GM23338 (cell line): ENCODE measurements around the gene CROCC2. TPM values are rescaled to one million over a fixed set of nuclear protein-coding genes. Genes with fewer than 3 reads are reported as not detected.

Source experiments
- ATAC-seq: fragments of 200-7000 bp; cut with Tn5 transposase; 3 replicates; pipeline ENCODE4 v1.9.1; 2020
- DNase-seq: peaks from one replicate; pipeline ENCODE4 v3.0.0-alpha.2; 2015; ENCODE audit warnings: low spot score
- H2AFZ ChIP-seq: fragments of 200-600 bp; sonication (generic); 2 replicates; pipeline ENCODE4 v1.8.0; 2016; ENCODE audit warnings: antibody characterized with exemption, mild to moderate bottlenecking, moderate library complexity
- H3F3A ChIP-seq: fragments of 200-600 bp; sonication (generic); replicated peaks from 2 replicates; pipeline ENCODE4 v1.8.0; 2017; ENCODE audit warnings: antibody characterized with exemption, mixed run types, low read depth
- H3K27ac ChIP-seq: fragments of 200-600 bp; sonication (generic); 2 replicates; pipeline ENCODE4 v1.6.1; 2016; ENCODE audit warnings: low read depth
- H3K27me3 ChIP-seq: fragments of 200-600 bp; sonication (generic); 2 replicates; pipeline ENCODE4 v1.8.0; 2016; ENCODE audit warnings: mild to moderate bottlenecking, mixed run types, moderate library complexity; ENCODE audit not compliant: insufficient read depth
- H3K36me3 ChIP-seq: fragments of 200-600 bp; sonication (generic); 2 replicates; pipeline ENCODE4 v1.8.0; 2016; ENCODE audit warnings: mild to moderate bottlenecking; ENCODE audit not compliant: insufficient read depth
- H3K4me1 ChIP-seq: fragments of 200-600 bp; sonication (generic); 2 replicates; pipeline ENCODE4 v1.8.0; 2016; ENCODE audit warnings: mild to moderate bottlenecking, moderate library complexity; ENCODE audit not compliant: insufficient read depth
- H3K4me2 ChIP-seq: fragments of 200-600 bp; sonication (generic); 2 replicates; pipeline ENCODE4 v1.7.1; 2017; ENCODE audit warnings: mixed run types
- H3K4me3 ChIP-seq: fragments of 200-600 bp; sonication (generic); 2 replicates; pipeline ENCODE4 v1.6.1; 2016; ENCODE audit warnings: mixed run types
- H3K79me2 ChIP-seq: fragments of 200-600 bp; sonication (generic); replicated peaks from 2 replicates; pipeline ENCODE4 v1.8.0; 2017; ENCODE audit warnings: mild to moderate bottlenecking; ENCODE audit not compliant: insufficient read depth
- H3K9me2 ChIP-seq: fragments of 200-600 bp; sonication (generic); 2 replicates; pipeline ENCODE4 v1.8.0; 2017; ENCODE audit not compliant: insufficient read depth
- H4K20me1 ChIP-seq: fragments of 200-600 bp; sonication (generic); replicated peaks from 2 replicates; pipeline ENCODE4 v1.8.0; 2017; ENCODE audit warnings: mild to moderate bottlenecking; ENCODE audit not compliant: insufficient read depth
- H3K27ac Mint-ChIP-seq: 2 replicates; pipeline ENCODE4 v1.8.0; 2020; ENCODE audit warnings: inconsistent platforms, mild to moderate bottlenecking, moderate library complexity, mixed read lengths
- H3K27me3 Mint-ChIP-seq: 3 replicates; pipeline ENCODE4 v1.8.0; 2022; ENCODE audit warnings: low read depth, mild to moderate bottlenecking, moderate library complexity, mixed read lengths, inconsistent platforms; ENCODE audit not compliant: insufficient read depth, poor library complexity
- H3K36me3 Mint-ChIP-seq: 3 replicates; pipeline ENCODE4 v1.8.0; 2021; ENCODE audit warnings: low read depth, mild to moderate bottlenecking, inconsistent platforms, moderate library complexity, mixed read lengths
- H3K4me1 Mint-ChIP-seq: 3 replicates; pipeline ENCODE4 v1.8.0; 2020; ENCODE audit warnings: mild to moderate bottlenecking, inconsistent platforms, mixed read lengths
- H3K4me3 Mint-ChIP-seq: 3 replicates; pipeline ENCODE4 v1.8.0; 2021; ENCODE audit warnings: moderate library complexity, mild to moderate bottlenecking, inconsistent platforms, mixed read lengths
- H3K9me3 Mint-ChIP-seq: 3 replicates; pipeline ENCODE4 v1.8.0; 2020; ENCODE audit warnings: moderate library complexity, mild to moderate bottlenecking, inconsistent platforms, mixed read lengths
- CREB1 ChIP-seq: fragments of 250-450 bp; sonication (Bioruptor Pico); IDR thresholded peaks from 2 replicates; pipeline ENCODE4 v1.5.0; 2020; ENCODE audit warnings: low read depth, mild to moderate bottlenecking, moderate library complexity
- CTCF ChIP-seq, 2 experiments: fragments of 200-600 bp in 1 of 2; sonication (generic) in 1 of 2; conservative IDR thresholded peaks; 2 replicates each; pipeline versions ENCODE4 v1.5.1 to v1.6.1; 2016 to 2017; ENCODE audit warnings: antibody characterized with exemption in 2 of 2, low read depth in 2 of 2, mild to moderate bottlenecking in 2 of 2, moderate library complexity in 1 of 2
- ETS1 ChIP-seq: IDR thresholded peaks from 2 replicates; pipeline ENCODE4 v1.6.1; 2016; ENCODE audit warnings: antibody characterized with exemption
- EZH2phosphoT487 ChIP-seq: fragments of 200-600 bp; sonication (generic); IDR thresholded peaks from one replicate; pipeline ENCODE4 v1.8.1; 2018; ENCODE audit warnings: antibody characterized with exemption; ENCODE audit not compliant: unreplicated experiment
- JUNB ChIP-seq: IDR thresholded peaks from one replicate; pipeline ENCODE4 v1.6.1; 2016; ENCODE audit warnings: antibody characterized with exemption; ENCODE audit not compliant: unreplicated experiment
- NANOG ChIP-seq: IDR thresholded peaks from 2 replicates; pipeline ENCODE4 v1.6.1; 2016; ENCODE audit warnings: antibody characterized with exemption, borderline replicate concordance
- POLR2AphosphoS5 ChIP-seq: IDR thresholded peaks from 2 replicates; pipeline ENCODE4 v1.6.1; 2016; ENCODE audit warnings: antibody characterized with exemption, low read depth
- REST ChIP-seq: IDR thresholded peaks from one replicate; pipeline ENCODE4 v1.6.1; 2018; ENCODE audit warnings: antibody characterized with exemption; ENCODE audit not compliant: unreplicated experiment
- STAT1 ChIP-seq: IDR thresholded peaks from one replicate; pipeline ENCODE4 v1.6.1; 2016; ENCODE audit warnings: antibody characterized with exemption; ENCODE audit not compliant: unreplicated experiment
- ZNF114 ChIP-seq: fragments of 250-450 bp; sonication (Bioruptor Pico); IDR thresholded peaks from 2 replicates; pipeline ENCODE4 v1.5.0; 2020; ENCODE audit warnings: mild to moderate bottlenecking, moderate library complexity
- ZNF331 ChIP-seq: fragments of 250-450 bp; sonication (Bioruptor Pico); IDR thresholded peaks from 2 replicates; pipeline ENCODE4 v1.5.0; 2020; ENCODE audit warnings: low read depth, mild to moderate bottlenecking, moderate library complexity
- ZNF462 ChIP-seq: fragments of 250-450 bp; sonication (Bioruptor Pico); IDR thresholded peaks from 2 replicates; pipeline ENCODE4 v1.5.0; 2020; ENCODE audit warnings: mild to moderate bottlenecking, moderate library complexity
- polyA plus RNA-seq: library from polyadenylated mRNA; unstranded; fragments of >200 nt; fragmentation: Nextera tagmentation; extraction: Ambion mirVana; gene quantifications from 2 replicates; pipeline ENCODE4 v1.2.1, GENCODE V29; 2016
- total RNA-seq: library from RNA; depleted of rRNA; stranded (reverse); fragments of >200 nt; shearing (Covaris generic); gene quantifications from 2 replicates; pipeline ENCODE4 v1.2.3, GENCODE V29; 2014

Gene CROCC2
- total and polyA plus RNA-seq, 2 experiments from 2014 or later: not detected

- no peak for TF ChIP-seq REST
- TF ChIP-seq CTCF (conservative IDR thresholded peaks at IDR 0.05; ENCODE audit: low read depth in 2 of 2): no peak
- TF ChIP-seq ZNF331: no peak
Observed at GRCh38 chr2:241003369-241003768, 97.2 kb downstream of the CROCC2 start (continued).

GRCh38 chr2:241003830-241004564, 97.9 kb downstream of the CROCC2 start:
- H3K27ac ChIP-seq: no peak overlapping the region
- H3K4me3 ChIP-seq: no peak overlapping the region
- no peak overlapping the region for H2AFZ ChIP-seq
- no peaks in the 10 kb centered on the region for H3K79me2 ChIP-seq
- H3F3A ChIP-seq: no peaks in the 10 kb centered on the region
- no peaks in the 10 kb centered on the region for H3K36me3 ChIP-seq
- no peaks in the 10 kb centered on the region; the same call in 1 of the 2 replicates for H4K20me1 ChIP-seq
- no peak for ATAC-seq
- H3K36me3 Mint-ChIP-seq: peaks cover 23% of the 10 kb centered on the region
- peaks cover 18% of the 10 kb centered on the region for H3K27me3 ChIP-seq
- peaks cover 6% of the 10 kb centered on the region for H3K4me1 Mint-ChIP-seq
- peaks cover 23% of the 10 kb centered on the region for H3K27me3 Mint-ChIP-seq
- peaks cover 35% of the 10 kb centered on the region for H3K9me3 Mint-ChIP-seq
- H3K9me2 ChIP-seq: no peaks in the 10 kb centered on the region
- H3K4me1 ChIP-seq: peaks cover under 1% of the 10 kb centered on the region; the same call in 1 of the 2 replicates
- H3K4me3 Mint-ChIP-seq: no peak overlapping the region; the same call in 2 of the 3 replicates
- TF ChIP-seq JUNB (no peak), ZNF331 (no peak), EZH2phosphoT487 (no peak), ZNF114 (CRISPR knock-in tag) (no peak), NANOG (no peak), CREB1 (CRISPR knock-in tag) (no peak), POLR2AphosphoS5 (no peak), ETS1 (no peak), STAT1 (no peak), ZNF462 (CRISPR knock-in tag) (no peak)
- no peak overlapping the region for H3K4me2 ChIP-seq
- no peak for DNase-seq
- H3K27ac Mint-ChIP-seq: no peak overlapping the region
